Measurements from ENCODE around the gene C17orf78.

Gene C17orf78

GRCh38 chr17:37375706-37376105 is at the start of gene C17orf78:
Gene C17orf78 (plus strand): TSS chr17:37375985. CDS start chr17:37376093, 108 bp downstream.
- TF ChIP-seq GATA2 (IDR thresholded peaks at IDR 0.05; ENCODE audit: low read depth, low read length) (no peak), GATA3 (IDR thresholded peaks at IDR 0.05; ENCODE audit: low read depth, low read length) (no peak)

DNA sequence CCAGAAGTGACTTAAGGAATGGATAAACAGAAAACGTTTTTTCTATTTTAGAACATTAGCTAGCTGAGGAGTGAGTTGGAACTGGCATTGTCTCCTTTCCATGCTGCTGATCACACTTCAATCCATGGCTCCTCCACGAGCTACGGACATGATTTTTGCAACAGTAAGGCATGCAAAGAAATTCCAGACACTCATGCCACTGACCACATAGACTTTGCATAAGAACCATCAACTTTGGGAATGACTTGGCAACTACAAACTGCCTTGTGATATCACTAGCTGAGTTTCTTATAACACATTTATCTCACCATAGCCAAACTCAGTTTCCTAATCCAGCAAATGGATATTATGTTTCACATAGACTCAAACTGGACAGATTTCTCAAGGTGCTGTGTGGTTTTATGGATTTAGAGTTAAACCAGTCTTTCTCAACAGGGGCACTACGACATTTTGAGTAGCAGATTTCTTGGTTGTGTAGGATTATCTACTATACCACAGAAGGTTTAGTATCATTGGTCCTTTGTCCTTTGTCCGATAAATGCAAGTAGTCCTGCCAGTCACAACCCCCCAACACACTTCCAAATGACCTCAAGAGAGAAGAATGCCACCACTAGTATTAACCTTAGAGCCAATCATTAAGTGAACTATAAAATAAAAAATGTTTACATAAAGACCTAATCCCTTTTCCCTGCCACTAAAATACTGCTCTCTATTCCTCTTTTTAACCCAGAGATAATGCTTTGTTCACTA is 48.3 kb upstream of the C17orf78 start:
- TF ChIP-seq GATA3 (IDR thresholded peaks at IDR 0.05; ENCODE audit: low read depth, low read length) (no peak), GATA2 (IDR thresholded peaks at IDR 0.05; ENCODE audit: low read depth, low read length) (no peak)

DNA sequence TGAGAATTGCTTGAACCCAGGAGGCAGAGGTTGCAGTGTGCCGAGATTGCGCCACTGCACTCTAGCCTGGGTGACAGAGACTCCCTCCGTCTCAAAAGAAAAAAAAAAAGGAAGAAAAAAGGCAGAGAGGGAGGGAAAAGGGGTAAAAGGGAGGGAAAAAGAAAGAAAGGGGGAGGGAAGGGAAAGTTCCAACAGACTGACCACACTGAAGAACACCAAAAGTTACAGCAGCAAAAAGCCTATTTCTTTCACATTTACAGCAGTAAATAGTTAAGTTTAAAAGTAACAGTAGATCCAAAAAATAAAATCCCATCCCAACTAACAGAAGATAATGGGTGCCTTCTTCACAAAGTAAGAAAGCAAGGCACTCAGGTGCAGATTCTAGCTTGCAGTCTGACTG is 36.9 kb upstream of the C17orf78 start:
- no peak for TF ChIP-seq GATA2 (IDR thresholded peaks at IDR 0.05; ENCODE audit: low read depth, low read length)
- TF ChIP-seq GATA3 (IDR thresholded peaks at IDR 0.05; ENCODE audit: low read depth, low read length), result no peak

DNA sequence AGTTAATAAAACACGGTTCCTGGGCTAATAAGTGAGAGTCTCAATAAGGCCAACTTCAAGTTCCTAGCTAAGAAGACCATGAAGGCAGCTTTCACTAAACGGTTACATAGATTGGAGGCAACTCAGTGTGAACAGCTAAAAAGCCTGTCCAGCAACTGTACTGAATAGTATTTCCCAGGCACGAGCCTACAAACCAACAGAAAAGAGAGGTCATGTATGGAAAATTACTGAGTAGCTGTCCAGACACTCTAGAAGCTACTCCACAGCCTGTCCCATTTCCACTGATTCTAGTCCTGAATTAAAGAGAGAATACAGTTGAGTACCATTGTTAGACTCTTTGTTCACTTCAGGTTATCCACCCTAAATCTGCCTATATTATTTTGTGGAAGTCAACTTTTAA is 36.5 kb upstream of the C17orf78 start:
- TF ChIP-seq GATA3 (IDR thresholded peaks at IDR 0.05; ENCODE audit: low read depth, low read length) (no peak), GATA2 (IDR thresholded peaks at IDR 0.05; ENCODE audit: low read depth, low read length) (no peak)

DNA sequence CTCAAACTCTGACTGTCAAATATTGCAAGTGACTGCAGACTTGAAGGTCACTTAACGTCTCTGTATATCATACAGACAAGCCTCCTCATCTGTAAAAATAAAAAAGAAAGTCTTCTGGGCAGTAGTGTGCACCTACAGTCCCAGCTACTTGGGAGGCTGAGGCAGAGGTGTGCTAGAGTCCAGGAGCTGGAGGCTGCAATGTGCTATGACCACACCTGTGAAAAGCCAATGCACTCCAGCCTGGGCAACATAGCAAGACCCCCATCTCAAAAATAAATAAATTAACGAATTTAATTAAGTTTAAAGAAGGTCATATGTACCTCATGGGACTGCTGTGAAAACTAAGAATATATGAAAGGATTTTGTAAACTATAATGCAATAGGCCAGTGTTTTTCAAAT is 35.0 kb upstream of the C17orf78 start:
- TF ChIP-seq GATA3 (IDR thresholded peaks at IDR 0.05; ENCODE audit: low read depth, low read length) (no peak), GATA2 (IDR thresholded peaks at IDR 0.05; ENCODE audit: low read depth, low read length) (no peak)

DNA sequence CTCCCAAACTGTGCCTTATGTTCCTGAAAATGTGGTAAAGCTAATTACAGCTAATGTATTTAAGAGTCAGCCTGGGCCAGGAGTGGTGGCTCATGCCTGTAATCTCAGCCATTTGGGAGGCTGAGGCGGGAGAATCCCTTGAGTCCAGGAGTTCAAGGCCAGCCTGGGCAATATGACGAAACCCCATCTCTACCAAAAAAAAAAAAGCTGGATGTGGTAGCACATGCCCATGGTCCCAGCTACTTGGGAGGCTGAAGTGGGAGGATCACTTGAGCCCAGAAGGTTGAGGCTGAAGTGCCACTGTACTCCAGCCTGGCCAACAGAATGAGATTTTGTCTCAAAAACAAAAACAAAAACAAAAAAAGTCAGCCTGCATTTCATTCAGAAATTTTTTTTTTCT is 33.2 kb upstream of the C17orf78 start:
- no peak for TF ChIP-seq GATA2 (IDR thresholded peaks at IDR 0.05; ENCODE audit: low read depth, low read length)
- no peak for TF ChIP-seq GATA3 (IDR thresholded peaks at IDR 0.05; ENCODE audit: low read depth, low read length)

GRCh38 chr17:37344519-37344918 is 31.3 kb upstream of the C17orf78 start:
- TF ChIP-seq GATA2 (IDR thresholded peaks at IDR 0.05; ENCODE audit: low read depth, low read length) (no peak), GATA3 (IDR thresholded peaks at IDR 0.05; ENCODE audit: low read depth, low read length) (no peak)

DNA sequence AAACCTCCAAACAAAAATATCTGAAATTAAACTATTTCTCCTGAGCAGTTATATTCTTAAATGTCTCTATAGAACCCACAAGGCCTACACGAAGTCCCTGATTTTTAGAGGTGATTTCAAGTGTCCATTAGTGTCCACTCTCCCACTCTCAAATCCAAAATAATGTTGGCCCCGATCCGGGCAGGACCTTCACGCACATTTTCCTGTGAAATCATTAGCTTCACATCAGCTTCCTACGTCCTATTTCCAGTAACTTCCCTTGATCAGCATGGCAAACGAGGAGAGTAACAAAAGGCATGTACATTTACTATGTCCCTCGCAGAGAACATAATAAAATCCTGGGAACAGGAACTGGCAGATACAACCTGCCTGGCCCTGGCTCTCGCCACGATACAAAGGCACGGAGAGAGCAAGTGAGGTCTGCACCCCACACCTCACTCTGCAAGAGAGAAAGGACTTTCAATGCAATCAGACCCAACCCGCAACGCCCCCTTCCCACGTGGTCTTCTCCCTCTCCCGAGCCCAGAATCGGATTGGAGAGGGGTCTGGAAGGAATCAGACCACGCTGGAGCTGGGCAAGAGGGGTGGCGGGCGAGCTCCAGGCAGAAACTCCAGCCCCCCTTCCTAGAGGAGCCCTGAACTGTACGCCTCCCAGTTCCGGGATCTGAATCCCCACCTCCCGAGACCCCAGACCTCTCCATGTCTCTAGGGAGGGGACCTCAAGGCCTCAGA is 17.5 kb upstream of the C17orf78 start:
- TF ChIP-seq GATA2 (IDR thresholded peaks at IDR 0.05; ENCODE audit: low read depth, low read length) (no peak), GATA3 (IDR thresholded peaks at IDR 0.05; ENCODE audit: low read depth, low read length) (no peak)

DNA sequence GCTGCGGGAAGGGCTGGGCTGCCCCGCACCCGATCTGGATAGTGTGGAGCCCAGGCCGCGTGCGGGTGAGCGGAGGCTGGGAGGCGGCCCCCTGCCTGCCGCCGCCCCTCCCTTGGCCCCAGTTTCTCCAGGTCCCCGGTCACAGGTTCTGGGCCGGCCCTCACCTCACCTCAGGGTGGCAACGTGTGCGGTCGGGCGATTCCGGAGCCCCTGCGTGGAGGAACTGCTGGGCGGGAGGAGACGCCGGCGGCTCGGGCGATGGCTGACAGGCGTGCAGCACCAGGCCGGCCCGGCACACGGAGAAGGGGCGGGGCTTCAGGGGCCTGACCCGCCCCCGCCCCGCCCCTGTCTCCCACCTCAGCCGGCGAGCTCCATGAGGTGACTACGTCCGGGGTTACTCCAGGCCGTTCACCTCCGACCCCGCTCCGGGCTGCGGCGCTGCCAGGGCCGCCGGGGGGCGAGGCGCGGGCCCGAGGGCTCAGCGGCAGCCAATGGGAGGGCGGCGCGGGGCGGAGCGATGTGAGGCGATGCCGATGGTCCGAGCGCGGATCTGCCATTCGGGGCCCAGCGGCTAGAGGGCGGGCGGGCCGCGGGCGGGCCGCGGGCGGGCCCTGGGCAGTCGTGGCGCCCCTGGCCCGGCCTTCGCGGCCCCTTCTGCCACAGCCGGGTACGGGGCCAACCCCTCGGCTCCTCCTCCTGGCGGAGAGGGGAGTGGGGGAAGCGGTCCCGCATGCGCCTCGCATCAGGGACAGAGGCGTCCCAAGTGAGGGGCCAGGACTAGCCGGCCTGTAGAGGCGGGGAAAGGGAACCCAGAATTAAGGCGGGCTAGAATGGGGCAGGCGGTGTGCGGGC is 16.7 kb upstream of the C17orf78 start:
- TF ChIP-seq GATA3 (IDR thresholded peaks at IDR 0.05; ENCODE audit: low read depth, low read length) (no peak), GATA2 (IDR thresholded peaks at IDR 0.05; ENCODE audit: low read depth, low read length) (no peak)

DNA sequence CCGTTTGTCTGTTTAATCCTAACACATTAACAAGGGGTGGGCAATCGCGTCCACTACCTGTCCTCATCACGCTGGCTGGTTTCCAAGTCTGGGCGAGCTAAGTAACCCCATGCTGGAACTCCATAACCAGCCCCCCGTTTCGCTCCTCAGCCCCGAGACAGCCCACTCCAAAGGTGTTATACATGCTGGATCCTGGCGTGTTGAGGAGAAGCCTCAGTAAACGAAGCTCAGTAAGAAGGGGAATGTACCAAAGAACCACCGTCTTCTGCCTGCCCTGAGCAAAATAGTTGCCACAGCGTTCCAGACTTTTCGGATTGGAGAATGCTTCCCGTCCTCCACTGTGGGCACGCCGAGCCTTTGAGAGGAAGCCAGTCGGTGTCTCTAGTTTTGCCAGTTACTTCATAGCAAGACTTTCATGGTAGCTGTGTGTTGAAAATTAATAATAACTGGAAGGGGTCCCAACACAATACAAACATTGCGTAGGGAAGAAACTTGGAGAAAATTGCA is 16.1 kb upstream of the C17orf78 start:
- no peak for TF ChIP-seq GATA2 (IDR thresholded peaks at IDR 0.05; ENCODE audit: low read depth, low read length)
- no peak for TF ChIP-seq GATA3 (IDR thresholded peaks at IDR 0.05; ENCODE audit: low read depth, low read length)

- no peak for TF ChIP-seq GATA2 (IDR thresholded peaks at IDR 0.05; ENCODE audit: low read depth, low read length)
- no peak for TF ChIP-seq GATA3 (IDR thresholded peaks at IDR 0.05; ENCODE audit: low read depth, low read length)
Observed at GRCh38 chr17:37360632-37361031, 15.2 kb upstream of the C17orf78 start.

- no peak for TF ChIP-seq GATA3 (IDR thresholded peaks at IDR 0.05; ENCODE audit: low read depth, low read length)
- no peak for TF ChIP-seq GATA2 (IDR thresholded peaks at IDR 0.05; ENCODE audit: low read depth, low read length)
Observed at GRCh38 chr17:37361543-37361942, 14.2 kb upstream of the C17orf78 start.

- no peak for TF ChIP-seq GATA2 (IDR thresholded peaks at IDR 0.05; ENCODE audit: low read depth, low read length)
- TF ChIP-seq GATA3 (IDR thresholded peaks at IDR 0.05; ENCODE audit: low read depth, low read length), result no peak
Observed at GRCh38 chr17:37365589-37365988, 10.2 kb upstream of the C17orf78 start.

GRCh38 chr17:37368577-37368976 is 7.2 kb upstream of the C17orf78 start:
- TF ChIP-seq GATA2 (IDR thresholded peaks at IDR 0.05; ENCODE audit: low read depth, low read length) (no peak), GATA3 (IDR thresholded peaks at IDR 0.05; ENCODE audit: low read depth, low read length) (no peak)
